ENCODE measurements around the gene DHX35.
A peak's percentile ranks its signal among the peaks of the same experiment; 100 is the strongest.

The DHX35 gene

DNA sequence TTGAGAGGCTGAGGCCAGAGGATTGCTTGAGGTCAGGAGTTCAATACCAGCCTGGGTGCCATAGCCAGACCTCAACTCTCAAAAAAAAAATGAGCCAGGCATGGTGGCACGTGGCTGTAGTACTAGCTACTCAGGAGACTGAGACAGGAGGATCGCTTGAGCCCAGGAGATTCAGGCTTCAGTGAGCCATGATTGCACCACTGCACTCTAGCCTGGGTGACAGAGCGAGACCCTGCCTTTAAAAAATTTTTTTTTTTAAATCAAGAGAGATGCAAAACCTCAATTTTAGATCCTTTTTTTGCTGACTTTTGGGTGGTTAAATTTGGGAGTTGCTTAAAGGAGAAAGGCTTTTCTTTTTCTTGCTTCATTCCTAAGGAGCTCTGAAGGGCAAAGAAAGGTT lies 70.9 kb downstream of the DHX35 start:
- no peak for DNase-seq

DNA sequence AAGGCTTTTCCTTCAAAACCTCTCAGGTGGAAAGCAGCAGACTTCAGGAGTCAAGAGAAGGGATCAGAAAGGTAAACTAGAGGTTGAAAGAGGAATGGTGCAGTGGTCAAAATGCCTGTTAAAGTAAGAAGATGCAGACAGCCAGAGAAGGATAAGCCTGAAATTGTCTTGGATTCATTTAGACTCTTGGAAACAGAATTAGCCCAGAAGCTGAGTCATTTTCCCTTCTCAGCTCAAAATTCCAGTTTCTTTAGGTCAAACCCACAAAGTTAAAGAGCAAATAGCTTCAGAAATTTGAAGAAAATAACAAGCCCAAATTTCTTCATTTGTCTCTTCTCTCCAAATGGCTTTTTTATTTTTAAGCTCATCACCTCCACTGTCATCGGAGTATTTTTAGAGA lies 73.9 kb downstream of the DHX35 start:
- no peak for DNase-seq

DNA sequence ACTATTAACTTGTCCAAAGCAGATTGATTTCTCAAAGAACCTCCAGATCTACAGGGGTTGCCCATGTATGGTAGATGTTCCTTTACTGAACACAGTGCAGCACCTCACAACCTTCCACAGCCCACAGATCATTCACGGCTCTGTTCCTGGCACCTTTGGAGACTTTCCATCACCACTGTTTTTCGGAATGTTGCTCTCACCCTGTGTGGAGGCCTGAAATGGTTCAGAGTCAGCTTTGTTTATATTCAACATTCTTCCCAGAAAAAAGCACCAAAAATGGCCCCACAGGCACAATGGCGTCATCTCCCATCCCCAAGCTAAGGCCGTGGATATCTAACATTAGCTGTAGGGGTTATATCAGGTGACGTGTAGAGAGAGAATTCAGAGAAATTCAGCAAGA lies 74.7 kb downstream of the DHX35 start:
- no peak for DNase-seq

DNA sequence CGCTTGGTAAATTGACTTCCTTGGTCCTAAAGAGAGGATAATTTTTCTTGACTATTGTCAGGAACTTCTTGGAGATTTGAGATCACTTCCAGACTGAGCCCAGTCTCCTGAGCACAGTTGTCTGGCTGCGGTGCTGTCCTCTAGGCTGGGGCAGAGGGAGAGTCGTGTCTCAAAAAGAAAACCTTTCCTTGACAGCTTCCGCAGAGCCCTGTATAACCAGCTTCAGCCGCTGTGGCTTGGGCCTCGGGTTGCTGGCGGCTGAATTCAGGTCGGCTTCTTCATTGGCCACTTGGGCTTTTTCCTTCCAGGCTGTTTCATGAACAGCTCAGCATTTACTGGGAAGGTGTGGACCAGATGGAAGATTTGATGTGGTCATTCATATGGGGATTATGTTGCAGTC lies 75.9 kb downstream of the DHX35 start:
- no peak for DNase-seq

DNA sequence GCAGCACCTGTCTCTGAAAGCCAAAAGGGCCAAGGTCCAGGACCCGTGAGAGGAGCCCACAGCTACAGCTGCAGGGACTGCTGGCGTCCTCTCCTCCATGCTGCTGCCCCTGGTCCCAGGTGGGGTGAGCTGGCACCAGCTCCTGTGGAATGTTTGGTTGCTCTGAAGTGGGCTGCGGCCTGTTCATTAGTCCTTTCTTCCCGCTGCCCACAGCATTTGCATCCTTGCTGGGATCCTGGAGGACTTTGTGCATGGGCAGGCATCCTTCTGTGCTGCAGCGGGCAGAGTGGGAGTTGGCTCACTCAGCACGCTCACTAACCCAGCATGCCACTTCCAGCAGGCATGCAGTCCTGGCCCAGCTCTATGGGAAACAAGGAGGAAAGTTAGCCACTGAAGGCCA lies 76.4 kb downstream of the DHX35 start:
- no peak for DNase-seq

DNA sequence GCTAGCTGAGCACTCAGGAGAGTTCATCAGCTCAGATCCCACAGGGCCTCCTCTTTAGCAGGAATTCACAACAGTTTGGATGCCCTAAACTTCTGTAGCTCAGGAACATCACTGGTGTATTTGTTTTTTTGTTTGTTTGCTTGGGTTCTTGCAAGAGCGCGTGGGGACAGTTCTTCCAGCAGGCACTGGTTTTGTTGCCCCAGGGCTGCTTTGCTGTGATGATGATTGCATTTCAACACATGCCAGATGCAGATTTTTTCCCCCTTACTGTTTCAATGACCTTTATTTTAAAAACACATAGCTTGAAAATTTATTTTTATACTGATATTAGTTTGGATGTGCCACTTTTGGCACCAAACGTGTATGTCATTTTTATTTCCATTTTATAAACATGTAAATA lies 77.1 kb downstream of the DHX35 start:
- DNase-seq, result no peak

DNA sequence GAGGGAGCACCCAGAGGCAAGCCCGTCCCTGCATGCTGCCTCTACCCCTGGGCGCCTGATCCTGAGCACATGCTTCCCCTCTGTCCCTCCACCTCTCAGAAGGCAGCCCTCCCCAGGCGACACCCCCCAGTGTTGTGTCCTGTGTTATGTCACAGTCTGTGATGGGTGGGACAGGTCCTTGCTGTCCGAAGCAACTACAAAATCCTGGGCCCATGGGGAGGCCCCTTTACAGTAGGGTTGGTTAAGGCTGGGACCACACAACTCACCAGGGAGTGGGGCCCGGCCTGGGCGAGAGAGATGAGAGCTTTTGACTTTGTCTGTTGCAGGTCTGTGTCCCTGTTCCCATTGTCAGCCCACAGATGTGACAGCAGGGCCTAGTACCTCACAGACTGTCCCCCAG lies 78.0 kb downstream of the DHX35 start:
- DNase-seq, result no peak

DNA sequence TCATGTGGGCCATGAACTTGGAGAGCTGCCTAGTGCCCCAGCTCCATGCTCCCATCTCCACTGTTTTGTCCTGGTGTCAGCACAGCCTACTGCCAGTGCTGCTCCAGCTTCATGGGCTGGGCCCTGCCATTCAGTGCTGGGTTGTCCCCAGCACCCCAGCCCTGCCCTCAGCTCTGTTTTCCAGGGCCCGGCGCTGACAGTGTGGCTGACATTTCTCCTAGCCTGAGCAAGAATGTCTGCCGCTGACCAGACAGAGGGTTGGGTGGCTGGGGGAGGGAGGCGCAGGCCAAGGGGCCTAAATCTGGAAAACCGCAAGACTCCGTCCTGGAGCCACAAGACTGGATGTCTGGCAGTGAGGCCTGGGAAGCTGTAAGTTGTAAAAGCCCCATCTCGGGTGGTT lies 78.9 kb downstream of the DHX35 start:
- DNase-seq, result no peak

DNA sequence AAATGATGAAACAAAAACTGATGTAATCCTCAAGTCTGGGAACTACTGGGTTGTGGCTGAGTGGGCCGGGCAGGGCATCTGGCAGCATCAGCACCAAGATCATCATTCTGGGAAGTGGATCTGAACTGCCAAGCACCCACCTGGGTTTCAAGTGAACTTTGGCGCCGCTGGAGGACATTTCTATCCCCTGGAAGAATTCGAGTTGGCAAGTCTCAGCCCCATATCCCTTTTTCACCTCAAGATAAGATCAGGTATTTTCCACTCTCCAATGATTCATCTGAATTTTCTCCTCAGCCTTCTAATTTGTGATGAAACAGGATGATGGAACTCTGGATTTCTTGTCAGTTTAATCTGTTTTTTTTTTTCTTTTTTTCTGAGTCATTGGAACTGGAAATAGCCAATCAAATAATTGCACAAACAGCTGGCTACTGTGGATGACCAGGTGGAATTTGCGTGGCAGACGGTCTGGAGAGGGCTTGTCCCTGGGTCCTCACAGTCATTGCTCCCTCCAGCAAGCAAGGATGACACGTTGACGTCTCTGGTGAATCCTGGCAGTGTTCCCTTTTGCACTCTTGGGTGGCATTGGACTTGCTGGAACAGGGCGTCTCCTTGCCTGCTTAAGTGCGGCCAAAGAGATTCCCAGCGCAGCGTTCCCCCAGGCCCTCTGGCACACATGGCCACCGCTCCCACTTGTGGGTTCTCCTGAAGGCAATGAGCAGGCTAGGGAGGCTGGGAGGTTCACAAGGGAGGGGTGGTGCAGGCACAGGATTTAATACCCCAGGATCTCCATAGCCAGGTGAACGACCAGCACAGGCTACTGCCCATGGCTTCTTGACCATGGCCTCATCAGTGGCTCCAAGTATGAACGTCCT lies 80.4 kb downstream of the DHX35 start:
- no peak for DNase-seq

DNA sequence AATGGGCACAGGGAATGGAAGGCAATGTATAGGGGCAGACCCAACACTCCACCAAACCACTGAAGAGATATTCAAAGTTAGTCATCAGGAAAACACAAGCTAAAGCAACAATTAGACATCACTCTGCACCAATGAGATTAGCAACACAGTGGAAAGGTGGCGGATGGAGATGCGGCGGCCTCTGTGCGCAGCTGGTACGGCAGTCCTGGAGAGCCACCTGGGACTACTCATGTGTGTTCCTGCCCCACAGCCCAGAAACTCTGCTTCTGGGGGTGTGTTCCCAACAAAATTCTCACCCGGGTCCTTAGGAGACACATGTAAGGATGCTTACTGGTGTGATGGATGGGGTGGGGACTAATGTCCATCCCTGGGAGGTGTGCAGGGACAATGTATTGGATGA lies 82.4 kb downstream of the DHX35 start:
- DNase-seq, result no peak

DNA sequence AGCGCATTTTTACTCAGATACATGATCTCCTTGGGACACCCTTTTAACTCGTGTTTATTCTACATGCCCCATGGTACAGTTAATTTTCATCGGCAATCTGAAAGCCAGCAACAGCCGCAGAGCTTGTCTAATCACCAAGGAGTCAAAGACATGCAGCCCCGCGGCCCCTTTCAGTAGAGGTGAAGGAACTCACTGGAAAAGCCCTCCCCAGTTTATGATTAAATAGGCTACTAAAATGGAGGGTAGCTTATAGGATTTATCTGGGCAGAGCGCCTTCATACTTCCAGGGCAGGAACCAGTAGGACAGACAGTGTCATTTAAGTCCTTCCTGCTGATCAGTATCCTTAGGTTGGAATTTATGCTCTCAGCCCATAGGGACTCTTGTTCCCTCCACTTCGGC lies 83.5 kb downstream of the DHX35 start:
- no peak for DNase-seq

DNA sequence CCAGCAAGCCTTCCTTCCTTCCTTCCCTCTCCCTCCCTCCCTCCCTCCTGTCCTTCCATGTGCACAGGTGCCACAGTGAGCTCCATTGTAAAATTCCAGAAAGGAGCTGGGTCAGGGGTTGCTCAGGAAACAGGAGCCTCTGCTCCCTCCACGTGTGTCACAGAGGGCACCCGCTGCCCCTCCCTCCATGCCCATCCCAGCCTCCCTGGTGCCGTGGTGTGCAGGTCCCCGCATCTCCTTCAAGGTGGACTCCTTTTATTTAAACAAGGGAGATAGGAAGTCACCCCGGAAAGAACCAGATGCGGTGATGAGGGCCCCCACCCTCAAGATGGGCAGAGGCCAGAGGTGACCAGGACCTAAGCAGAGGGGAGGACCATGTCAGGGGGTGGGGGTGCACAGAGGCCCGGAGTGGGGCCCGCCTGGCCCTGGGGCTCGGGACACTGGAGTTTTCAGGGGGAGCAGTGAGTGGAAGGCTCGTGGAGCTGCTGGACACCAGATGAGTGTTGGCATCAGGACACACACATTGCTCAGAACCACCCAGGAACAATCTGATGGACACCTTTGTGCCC lies 85.4 kb downstream of the DHX35 start:
- no peak for DNase-seq

DNA sequence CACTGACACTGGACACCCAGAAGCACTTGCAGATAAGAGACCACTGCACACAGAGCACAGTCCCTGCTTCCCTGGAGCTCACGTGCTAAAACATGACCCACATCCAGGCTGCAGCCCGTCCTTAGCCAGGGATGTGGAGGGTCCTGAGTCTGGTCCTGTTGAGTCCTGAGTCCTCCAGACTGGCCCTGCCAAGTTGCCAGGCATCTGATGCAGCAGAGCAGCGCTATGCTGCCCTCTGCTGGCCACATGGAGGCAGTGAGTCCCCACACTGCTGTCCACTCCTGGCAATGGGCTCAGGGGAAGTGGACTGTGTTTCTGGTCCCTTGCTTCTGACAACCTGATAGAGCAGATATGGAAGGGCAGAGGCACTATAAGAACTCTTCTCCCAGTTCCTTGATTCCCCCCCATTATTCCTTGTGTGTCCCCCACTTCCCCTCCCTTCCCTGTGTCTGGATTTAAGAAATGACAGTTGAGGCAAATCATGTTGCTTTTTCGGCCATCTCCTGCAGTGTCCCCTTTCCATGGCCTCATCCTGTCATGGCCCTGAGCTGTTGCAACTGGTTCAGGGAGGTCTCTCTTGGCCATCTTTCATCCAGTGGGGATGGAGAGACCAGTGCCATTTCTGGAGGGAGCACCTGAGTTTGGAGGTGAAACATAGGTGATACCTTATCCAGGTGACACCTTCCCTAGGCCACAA lies 86.0 kb downstream of the DHX35 start:
- DNase-seq, result peak; percentile 60

DNA sequence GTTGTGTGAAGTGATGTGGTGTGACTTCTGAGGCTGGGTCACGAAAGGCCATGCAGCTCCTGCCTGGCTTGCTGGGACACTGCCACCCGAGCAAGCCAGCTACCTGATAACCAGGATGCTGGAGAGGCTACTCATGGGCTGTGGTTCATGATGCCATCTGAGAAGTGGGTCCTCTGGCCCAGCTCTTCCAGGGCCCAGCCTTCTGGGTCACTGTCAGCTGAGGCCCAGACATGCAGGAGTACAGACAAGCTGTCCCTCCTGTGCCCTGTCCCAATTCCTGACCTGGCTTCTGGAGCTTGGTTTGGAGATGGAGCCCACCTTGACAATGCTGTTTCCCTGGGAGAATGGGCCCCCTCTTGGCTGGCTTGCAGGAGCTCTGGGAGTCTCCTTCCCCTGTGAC lies 87.0 kb downstream of the DHX35 start:
- no peak for DNase-seq

DNA sequence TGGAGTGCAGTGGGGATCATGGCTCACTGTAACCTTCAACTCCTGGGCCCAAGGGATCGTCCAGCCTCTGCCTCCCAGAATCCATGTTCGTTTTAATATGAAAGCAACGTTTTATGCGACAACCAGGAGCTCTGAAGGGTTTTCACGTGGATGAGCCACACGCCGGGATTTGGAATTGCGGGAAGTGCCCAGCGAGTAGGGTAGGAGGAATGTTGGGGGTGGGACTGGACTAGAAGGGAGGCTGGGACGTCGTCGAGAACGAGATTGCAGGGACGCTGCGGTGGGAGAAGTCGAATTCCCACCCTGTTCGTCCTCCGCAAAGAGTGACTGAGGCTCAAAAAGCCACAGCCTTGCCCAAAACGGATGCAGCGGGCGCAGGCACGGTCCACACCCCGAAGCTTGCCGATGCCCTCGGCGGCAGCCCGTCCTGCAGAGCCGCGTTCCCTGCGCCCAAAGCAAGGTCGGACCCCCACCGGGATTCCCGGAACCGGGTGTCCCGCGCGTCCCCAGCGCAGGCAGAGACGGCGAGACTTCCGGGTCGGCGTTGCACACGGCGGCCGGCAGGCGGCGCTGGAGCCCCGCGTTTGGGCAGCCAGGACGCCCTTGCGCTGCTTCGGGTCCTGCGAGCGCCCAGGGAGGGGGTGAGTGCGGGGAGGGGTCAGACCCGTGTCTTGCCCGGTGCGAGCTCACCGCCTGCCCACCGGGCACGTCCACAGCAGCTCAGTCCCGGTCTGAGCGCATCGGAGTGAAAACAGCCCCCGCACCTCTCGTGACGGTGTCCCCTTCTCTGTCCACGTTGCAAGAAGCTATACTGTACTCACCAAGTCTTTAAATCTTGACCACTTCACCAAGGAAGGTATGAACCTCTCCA lies 87.8 kb downstream of the DHX35 start:
- DNase-seq, result peak; percentile 71

DNA sequence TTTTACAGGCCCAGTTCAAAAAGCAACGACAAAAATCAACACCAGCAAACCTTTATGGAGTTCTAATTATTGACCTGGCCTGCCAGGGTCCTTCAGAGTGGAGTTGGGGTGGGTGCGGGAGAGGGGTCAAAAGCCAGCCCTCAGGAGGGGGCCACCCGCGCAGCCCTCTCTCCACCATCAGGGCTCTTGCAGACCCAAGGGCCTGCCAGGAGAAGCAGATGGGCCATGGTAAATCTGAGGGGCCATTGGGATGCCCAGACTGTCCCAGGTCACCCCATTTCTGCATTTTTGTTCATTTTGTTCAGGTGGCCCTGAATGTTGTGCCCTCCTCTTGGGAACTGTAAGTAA lies 88.4 kb downstream of the DHX35 start:
- DNase-seq, result no peak

DNA sequence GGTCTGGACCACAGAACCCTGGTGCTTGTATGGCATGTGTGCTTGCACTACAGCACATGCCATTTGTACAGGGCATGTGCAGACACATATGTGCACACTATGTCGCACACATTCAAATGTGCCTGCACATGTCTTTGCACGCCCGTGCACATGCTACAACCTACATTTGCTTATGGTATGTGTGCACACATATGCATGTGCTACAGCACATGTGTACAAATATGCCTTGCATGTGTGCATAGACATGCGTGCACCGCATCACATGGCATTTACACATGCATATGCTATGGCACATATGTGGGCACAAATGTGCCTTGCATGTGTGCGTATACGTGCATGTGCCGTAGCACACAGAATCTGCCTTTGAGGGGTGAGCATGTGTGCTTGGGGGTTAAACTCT lies 90.5 kb downstream of the DHX35 start:
- DNase-seq, result no peak

DNA sequence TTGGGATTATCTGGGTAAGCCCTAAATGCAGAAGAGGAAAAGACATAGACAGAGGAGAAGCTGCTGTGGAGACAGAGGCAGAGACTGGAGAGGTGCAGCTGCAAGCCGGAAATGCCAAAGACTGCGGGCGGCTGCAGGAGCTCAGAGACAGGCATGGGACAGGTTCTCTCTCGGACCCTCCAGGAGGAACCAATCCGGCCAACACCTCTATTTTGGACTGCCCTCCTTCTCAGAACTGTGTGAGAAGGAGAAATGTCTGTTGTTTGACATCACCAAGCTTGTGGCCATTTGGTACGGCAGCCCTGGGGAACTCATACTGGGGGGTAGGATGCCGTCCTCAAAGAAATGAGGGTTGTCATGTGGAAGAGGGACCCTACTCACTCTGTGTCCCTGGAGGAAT lies 95.0 kb downstream of the DHX35 start:
- DNase-seq, result no peak

DNA sequence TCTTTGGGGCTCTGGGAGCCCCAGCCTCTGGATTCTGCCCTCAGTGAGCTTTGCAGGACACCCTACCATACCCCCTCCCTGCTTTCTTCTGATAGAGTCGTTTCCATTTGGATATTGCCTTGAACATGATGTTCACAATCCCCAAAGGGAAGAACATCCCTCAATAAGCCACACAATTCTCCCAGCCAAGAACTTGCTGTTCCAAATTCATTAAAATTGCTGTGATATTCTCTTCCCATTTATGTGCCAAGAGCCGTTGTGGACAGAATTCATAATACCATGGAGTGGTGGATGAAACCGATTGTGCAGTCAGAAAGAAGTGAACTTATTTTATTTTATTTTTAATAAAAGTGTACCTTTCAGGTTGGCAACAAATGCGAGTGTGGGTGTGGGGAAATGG lies 95.8 kb downstream of the DHX35 start:
- DNase-seq, result no peak

DNA sequence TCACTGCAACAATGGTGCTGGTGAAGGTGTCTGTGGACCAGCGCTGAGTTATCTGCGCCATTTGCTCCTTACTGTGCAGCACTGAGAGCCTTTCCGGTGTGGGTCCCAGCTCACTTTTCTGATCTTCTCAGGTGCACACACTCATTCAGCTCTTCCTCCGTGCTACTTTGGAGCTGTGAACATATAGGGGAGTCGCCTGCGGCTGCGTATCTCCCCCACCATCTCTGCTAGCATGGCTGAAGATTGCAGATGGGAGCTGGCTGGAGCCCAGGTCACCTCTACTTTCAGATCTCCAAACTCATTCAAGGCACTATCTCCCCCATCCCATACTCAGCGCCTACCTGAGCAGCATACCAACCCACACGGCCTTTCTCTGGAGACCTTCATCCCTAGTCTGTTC lies 96.9 kb downstream of the DHX35 start:
- no peak for DNase-seq

DNA sequence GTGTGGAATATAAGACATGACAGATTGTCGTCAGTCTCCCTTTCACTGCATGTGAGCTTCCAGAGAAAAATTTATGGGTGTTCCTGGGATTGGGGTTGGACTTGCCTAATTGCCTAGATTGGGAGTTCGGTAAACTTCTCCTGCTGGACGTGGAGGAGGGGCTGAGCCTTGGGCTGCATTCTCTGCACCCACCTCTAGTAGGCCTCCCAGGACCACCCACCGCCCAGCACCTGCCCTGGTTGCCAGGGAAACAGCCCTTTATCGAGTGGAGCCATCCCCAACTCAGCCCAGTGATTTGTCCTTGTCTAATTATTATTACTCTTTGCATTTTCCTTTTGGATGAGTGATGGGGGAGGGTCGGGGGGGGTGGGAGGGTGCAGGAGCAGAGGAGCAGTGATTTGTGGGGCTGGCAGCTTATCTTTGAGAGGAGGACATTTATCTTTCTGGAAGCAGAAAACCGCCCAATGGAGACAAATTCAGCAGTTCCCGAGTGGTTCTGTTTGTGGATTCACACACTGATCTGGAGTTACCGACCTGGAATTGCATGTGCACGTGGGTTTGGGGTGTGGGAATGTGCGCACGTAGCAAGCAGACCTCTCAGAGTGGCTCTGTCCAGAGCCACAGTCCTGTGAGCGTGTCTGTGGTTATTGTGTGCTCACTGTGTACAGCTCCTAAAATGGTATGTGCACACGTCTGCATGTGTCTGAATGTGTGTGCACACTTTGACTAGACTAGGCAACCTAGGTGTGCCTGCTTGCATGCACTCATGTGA lies 104.5 kb downstream of the DHX35 start:
- no peak for DNase-seq

DNA sequence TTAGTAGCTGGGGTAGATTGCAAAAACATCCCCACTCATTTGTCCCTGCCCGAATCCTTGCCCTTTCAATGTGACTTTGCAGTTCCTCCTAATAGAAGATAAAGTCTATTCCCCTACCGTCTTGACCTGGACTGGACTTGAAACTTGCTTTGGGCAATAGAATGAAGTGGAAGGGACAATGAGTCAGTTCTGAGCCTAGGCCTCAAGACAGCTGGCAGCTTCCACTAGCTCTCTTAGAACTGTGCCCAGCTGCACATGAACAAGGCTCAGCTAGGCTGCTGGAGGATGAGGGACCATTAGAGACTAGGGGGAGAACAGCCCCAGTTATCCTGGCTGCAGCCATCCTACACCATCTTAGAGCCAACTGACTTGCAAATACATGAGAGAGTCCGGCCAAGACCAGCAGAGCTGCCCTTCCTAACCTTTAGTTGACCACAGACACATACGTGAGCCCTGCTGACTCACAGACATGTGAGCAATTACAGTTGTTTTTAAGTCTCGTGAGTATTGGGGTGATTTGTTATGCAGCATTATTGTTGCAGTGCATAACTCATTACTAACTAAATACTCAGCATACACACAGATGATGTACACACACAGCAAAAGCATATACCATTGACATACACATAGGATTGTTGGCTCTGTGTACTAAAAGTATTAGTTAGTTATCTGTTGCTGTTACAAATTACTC lies 105.5 kb downstream of the DHX35 start:
- no peak for DNase-seq
